Thoracic aorta (tissue), 2 donors: ENCODE data around the gene SOX21. TPM values are rescaled to one million over a fixed set of nuclear protein-coding genes. Genes with fewer than 3 reads are reported as not detected.

Experiments used
- ATAC-seq: fragments of 150-250 bp; one replicate; pipeline ENCODE4 v1.8.0; 2017; ENCODE audit warnings: low read depth; ENCODE audit not compliant: insufficient number of reproducible peaks, low FRiP score
- DNase-seq: peaks from one replicate; pipeline ENCODE4 v3.0.0-alpha.2; 2020; ENCODE audit warnings: low spot score
- H3K27ac ChIP-seq, 2 donors: fragments of 200-600 bp; sonication (generic); 1 replicate in 1 of 2; 2 replicates in 1 of 2; pipeline ENCODE4 v1.5.1; 2016; ENCODE audit warnings: mild to moderate bottlenecking in 2 of 2, moderate library complexity in 2 of 2
- H3K27me3 ChIP-seq: fragments of 200-600 bp; sonication (generic); replicated peaks from 2 replicates; pipeline ENCODE4 v1.6.0; 2016; ENCODE audit warnings: mild to moderate bottlenecking; ENCODE audit not compliant: insufficient read depth
- H3K36me3 ChIP-seq: fragments of 200-600 bp; sonication (generic); one replicate; pipeline ENCODE4 v1.5.1; 2016
- H3K4me1 ChIP-seq, 2 donors: fragments of 200-600 bp; sonication (generic); 1 replicate in 1 of 2; 2 replicates in 1 of 2; pipeline versions ENCODE4 v1.5.1 to v1.6.0; 2016; ENCODE audit warnings: low read depth in 2 of 2, mild to moderate bottlenecking in 1 of 2; ENCODE audit not compliant: control insufficient read depth in 1 of 2
- H3K4me3 ChIP-seq: fragments of 200-600 bp; sonication (generic); 2 replicates; pipeline ENCODE4 v1.5.1; 2016; ENCODE audit warnings: mild to moderate bottlenecking
- H3K9me3 ChIP-seq: fragments of 200-600 bp; sonication (generic); 2 replicates; pipeline ENCODE4 v1.5.1; 2016
- CTCF ChIP-seq: fragments of 200-600 bp; sonication (generic); IDR thresholded peaks from one replicate; pipeline ENCODE4 v1.5.1; 2019; ENCODE audit warnings: antibody characterized with exemption
- total RNA-seq, 2 donors: library from RNA; depleted of rRNA; stranded (reverse); fragments of >200 nt; gene quantifications; one replicate each; pipeline versions ENCODE4 v1.1.0 to v1.2.3, GENCODE V29; 2016

The SOX21 gene
- total RNA-seq, 2 donors from 2014 or later = 0.28 TPM; not detected in 1

- no peaks in the 10 kb centered on the region for H3K36me3 ChIP-seq
- no peak for TF ChIP-seq CTCF
- H3K9me3 ChIP-seq = no peaks in the 10 kb centered on the region
- H3K4me1 ChIP-seq = no peaks in the 10 kb centered on the region
- H3K4me3 ChIP-seq = no peak overlapping the region
- no peak for ATAC-seq
- no peak overlapping the region for H3K27ac ChIP-seq
- H3K27me3 ChIP-seq = no peaks in the 10 kb centered on the region
- no peak for DNase-seq
These were observed 33.5 kb downstream of the SOX21 start for GRCh38 chr13:94678845-94679244.

GRCh38 chr13:94677799-94678198, 34.5 kb downstream of the SOX21 start:
- TF ChIP-seq CTCF = no peak
- ATAC-seq (no peak), DNase-seq (no peak)
- Histone ChIP-seq H3K27me3 (no peaks in the 10 kb centered on the region), H3K36me3 (no peaks in the 10 kb centered on the region), H3K4me1 (no peaks in the 10 kb centered on the region), H3K9me3 (no peaks in the 10 kb centered on the region), H3K4me3 (no peak overlapping the region), H3K27ac (no peak overlapping the region)

GRCh38 chr13:94674609-94675348, 37.6 kb downstream of the SOX21 start:
- no peak for ATAC-seq
- Histone ChIP-seq H3K4me1 (no peaks in the 10 kb centered on the region), H3K36me3 (no peaks in the 10 kb centered on the region), H3K27ac (no peak overlapping the region), H3K9me3 (no peaks in the 10 kb centered on the region), H3K4me3 (no peak overlapping the region), H3K27me3 (no peaks in the 10 kb centered on the region)
- DNase-seq = no peak
- no peak for TF ChIP-seq CTCF

GRCh38 chr13:94673851-94674250, 38.5 kb downstream of the SOX21 start:
- H3K36me3 ChIP-seq = no peaks in the 10 kb centered on the region
- no peaks in the 10 kb centered on the region for H3K9me3 ChIP-seq
- H3K4me3 ChIP-seq = no peak overlapping the region
- ATAC-seq (no peak), DNase-seq (no peak)
- no peak overlapping the region for H3K27ac ChIP-seq
- H3K27me3 ChIP-seq = no peaks in the 10 kb centered on the region
- no peak for TF ChIP-seq CTCF
- H3K4me1 ChIP-seq = no peaks in the 10 kb centered on the region

- H3K9me3 ChIP-seq = no peaks in the 10 kb centered on the region
- no peak overlapping the region for H3K27ac ChIP-seq
- H3K27me3 ChIP-seq = no peaks in the 10 kb centered on the region
- H3K36me3 ChIP-seq = no peaks in the 10 kb centered on the region
- ATAC-seq (no peak), DNase-seq (no peak)
- H3K4me1 ChIP-seq = no peaks in the 10 kb centered on the region
- H3K4me3 ChIP-seq = no peak overlapping the region
- no peak for TF ChIP-seq CTCF
These were observed 39.9 kb downstream of the SOX21 start for GRCh38 chr13:94672400-94672799.
